ENCODE measurements around the gene OR6X1.
"Not testable (repeated sequence)": the region's sequence is repeated elsewhere in the genome, so short reads cannot be mapped to it uniquely, and the experiment has no call there.

Gene OR6X1

DNA sequence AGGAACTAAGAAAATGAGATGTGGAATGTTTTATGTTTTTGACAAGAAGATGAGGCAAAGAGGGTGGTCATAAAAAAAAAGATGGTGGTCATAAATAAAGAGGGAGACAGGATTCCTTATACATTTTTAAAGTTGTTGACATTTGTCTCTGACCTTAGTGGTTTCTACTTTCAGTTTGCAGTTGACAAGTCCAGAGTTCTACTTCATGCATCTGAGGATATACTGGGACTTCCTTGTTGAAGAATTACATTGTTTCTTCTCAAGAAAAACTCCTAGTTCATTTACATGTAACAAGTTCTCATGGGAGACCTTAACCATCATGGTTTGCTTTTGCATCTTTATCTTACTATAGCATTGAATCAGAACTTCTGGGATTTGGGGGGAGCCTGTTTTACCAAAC lies 1.2 kb downstream of the OR6X1 start:
- no peak for DNase-seq (ENCODE audit: low spot score)

DNA sequence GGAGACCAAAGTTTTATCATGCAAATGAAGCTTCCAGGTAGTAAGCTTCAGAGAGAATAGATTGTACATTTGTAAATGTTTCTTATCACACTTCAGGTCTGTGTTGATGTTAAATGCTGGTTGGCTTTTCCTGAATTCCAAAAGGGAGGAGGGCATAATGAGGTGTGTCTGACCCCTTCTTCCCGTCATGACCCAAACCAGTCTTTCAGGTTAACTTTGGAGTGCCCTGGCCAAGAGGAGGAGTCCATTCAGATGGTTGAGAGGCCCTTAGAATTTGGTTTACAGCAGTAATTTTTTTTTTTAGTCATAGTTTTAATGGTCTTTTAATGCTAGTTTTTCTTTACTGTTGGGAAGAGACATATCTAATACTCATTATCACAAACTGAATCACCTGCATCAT lies 2.5 kb downstream of the OR6X1 start:
- DNase-seq (ENCODE audit: low spot score): no peak

DNA sequence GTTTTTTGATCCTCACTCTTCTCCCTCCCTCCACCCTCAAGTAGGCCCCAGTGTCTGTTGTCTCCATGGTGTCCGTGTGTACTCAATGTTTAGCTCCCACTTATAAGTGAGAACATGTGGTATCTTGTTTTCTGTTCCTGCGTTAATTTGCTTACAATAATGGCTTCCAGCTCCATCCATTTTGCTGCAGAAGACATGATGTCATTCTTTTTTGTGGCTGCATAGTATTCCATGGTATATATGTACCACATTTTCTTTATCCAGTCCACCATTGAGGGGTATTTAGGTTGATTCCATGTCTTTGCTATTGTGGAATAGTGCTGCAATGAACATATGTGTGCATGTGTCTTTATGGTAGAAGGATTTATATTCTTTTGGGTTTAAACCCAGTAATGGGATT lies 6.0 kb downstream of the OR6X1 start:
- not testable (repeated sequence) for DNase-seq (ENCODE audit: low spot score)

DNA sequence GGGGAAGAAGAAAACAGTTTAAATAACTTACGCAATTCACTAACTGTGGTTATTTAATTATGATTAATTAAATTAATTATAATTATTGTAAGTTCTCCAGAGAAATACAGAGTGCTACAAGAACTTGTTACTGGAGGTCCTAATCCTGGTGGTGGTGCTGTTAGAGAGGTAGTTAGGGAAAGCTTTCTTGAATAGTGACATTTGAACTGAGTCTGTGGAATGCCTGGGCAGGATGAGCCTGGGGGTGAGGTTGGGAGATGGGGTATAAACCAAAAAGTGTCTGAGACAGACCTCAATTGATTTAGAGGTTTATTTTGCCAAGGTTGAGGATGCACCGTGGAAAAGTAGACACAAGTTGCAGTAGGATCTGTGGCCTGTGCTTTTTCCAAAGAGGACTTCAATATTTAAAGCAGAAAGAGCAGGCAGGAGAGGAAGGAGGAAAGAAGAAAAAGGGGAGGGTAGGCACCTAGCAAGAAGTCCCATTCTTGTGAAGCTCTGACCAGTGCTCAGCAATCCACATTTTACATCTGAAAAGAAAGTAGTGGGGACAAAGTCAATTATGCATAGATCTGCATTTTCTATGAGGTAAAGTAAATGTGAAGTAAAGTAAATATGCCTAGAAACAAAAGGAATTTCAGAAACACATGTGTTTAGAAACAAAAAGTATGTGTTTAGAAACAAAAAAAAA lies 8.4 kb downstream of the OR6X1 start:
- DNase-seq (ENCODE audit: low spot score): no peak

DNA sequence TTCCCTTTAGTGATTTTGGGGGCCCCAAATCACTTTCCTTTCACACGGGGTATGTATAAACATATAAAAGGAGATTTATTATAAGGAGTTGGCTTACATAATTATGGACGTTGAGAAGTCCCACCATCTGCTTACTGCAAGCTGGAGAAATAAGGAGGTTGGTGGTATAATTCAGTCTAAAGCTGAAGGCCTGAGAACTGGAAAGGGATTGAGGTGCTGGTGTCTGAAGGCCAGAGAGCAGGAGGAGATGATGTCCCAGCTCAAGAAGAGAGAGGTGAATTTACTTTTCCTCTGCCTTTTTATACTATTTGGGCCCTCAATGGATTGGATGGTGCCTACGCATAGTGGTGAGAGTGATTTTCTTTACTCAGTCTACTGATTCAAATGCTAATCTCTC lies 11.6 kb downstream of the OR6X1 start:
- no peak for DNase-seq (ENCODE audit: low spot score)

DNA sequence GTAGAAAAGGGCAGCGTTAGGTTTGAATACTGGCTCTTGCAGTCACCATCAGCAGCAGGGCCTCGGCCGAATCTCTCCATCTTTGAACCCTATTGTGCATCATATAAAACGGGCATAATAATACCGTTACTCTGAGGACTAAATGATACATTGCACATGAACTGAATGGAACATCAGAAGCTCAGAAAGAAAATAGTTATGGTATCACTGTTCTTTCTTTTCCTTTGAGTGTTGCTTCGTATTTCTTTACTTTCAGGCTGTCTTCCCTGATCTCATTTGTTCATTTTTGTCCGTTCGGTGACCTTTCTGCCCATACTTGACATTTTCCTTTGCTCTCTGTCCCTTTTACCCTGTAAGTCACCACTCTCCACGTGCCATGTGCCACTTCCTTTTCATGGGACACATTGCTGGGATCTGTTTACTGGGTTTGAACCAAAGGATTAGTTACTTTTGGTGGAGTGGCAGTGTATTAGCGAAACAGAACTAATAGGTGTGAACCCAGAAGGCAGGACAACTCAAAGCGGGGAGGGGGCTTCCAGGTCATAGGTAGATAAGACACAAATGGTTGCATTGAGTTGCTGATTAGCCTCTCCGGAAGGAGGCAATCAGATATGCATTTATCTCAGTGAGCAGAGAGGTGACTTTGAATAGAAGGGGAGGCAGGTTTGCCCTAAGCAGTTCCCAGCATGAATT lies 12.1 kb downstream of the OR6X1 start:
- DNase-seq (ENCODE audit: low spot score): peak; percentile 7

DNA sequence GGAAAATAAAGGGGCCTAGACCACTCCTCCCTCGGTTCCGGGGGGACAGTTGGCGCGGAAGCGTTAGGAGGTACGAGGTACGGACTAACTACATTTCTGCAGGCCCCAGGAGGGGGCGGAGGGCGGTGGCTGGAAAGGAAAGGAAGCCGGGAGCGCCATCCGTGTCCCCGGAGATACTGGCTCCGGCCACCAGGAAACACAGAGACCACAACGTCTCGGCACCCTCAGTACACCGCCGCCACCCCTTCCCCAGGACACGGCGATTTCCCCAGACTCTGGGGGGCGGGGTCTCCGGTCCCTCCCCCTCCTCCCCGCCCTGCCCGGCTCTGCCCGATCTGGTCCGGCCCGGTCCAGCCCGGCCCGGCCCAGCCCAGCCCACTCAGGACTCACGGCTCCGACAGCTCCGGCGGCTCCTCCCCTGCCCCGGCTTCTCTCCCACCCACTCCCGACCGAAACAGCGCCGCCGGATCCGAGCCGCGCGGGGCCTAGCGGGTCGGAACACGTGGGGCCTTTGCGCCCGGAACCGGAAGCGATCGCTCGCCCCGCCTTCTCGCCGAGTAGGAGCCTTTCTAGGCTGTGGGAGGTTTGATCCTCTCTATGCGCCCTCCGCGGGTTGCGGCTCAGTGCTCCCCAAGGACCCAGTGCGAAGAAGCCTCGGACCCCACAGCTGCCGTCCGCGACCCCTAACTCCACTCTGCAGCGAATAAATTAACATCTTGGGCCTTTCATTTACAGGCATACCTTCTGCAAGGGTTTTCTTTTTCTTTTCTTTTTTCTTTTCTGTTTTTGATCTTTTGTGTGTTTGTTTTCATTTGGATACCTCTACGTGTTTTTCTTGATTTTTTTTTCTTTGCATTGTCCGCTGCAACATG lies 12.9 kb downstream of the OR6X1 start, which contains the start of gene ZNF202:
Gene ZNF202, minus strand, starts transcription at position 502 of the 872 bp plus-strand sequence. CDS start 10,772 bp downstream, outside the sequence.
- DNase-seq (ENCODE audit: low spot score): peak; percentile 75

DNA sequence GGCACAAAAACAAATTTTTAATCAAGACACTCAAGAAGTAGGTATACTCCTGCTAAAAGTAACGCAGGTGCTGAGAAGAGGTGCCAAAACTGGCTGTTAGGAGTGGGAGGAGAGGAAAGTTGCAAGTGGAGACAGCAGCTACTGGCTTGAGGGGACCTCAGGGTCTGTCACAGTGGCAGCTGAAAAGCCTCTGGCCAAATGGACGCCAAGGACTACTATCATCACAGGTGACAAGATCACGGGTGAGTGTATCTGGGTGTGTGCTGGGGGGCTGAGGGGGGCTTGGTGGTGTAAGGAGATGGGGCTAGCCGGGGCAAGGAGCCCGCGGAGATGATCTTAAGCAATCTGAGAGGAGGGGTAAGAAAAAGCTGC lies 13.5 kb downstream of the OR6X1 start:
- no peak for DNase-seq (ENCODE audit: low spot score)

DNA sequence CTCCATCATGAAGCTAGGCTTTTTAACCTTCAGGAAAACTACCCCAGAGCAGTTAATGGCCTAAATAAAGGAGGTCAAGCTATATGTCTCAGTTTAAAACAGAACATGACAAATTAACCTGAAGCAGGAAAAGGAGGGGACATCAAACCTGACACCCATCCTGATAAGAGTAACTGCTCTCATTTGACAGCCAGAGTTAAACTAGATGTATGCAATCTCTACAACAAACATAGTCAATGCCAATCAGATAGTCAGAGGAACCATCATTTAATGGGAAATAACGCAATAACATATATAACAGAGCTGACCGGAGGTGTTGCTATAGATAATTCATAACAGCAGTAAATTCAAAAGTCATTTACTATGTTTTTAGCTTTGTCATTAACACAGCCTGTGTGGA lies 15.9 kb downstream of the OR6X1 start:
- DNase-seq (ENCODE audit: low spot score): no peak

DNA sequence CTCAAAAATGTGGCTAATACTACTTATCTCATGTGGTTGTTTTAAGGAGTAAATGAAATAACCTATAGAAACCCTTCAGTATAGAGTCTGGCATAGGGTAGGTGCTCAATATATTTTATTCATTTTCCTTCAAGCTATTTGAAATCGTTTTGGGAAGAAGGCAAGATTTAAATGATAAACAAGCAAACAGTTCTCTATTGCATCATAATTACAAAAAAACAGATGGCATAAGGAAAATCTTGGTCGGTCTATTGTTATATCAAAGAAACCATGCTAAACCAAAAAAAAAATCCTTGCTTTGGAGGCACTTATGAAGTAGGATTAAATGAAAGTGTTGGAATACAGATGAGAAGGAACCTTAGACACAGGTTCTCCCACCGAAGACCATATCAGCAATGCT lies 17.5 kb downstream of the OR6X1 start:
- no peak for DNase-seq (ENCODE audit: low spot score)

DNA sequence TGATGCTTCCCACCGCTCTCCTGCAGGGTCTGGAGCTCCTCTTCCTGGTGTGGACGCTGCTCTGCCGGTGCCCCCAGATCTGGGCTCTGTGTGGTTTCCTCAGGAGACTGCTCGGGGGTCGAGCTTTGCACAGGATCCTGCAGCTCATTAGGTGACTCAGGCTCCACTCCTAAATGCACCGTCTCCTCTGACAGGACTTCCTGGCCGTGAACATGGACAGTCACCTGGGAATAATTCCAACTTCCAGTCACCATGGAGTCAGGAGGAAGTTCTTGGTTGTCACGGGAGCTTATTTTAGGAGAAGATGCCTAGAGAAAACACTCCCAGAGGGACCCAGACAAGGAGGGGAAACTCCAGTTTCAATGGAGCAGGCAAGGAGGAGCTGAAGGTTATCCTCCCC lies 24.7 kb downstream of the OR6X1 start:
- DNase-seq (ENCODE audit: low spot score): peak; percentile 55

DNA sequence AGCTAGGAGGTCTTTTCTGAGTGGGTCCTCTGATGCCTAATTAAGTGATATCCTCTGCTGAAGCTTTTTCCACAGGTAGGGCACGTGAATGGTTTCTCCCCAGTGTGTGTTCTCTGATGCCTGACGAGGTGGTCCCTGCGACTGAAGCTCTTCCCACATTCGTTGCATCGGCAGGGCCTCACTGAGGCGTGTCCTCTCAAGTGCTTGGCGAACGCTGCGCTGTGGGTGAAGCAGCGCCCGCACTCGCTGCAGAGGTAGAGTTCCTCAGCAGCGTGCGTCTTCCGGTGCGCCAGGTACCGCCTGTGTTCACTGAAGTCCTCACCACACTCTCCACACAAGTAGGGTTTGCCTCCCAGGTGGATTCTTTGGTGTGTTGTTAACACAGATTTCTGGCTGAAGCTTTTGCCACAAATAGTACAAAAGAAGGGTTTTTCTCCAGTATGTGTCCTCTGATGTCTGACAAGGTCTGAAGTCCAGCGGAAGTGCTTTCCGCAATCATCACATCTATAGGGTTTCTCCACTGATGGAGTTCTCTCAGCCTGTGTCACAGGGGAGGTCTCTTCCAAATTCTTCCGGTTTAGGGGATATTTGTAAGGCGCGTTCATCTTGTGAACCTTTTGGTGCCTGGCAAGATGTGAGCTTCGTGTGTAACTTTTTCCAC lies 28.2 kb downstream of the OR6X1 start:
- DNase-seq (ENCODE audit: low spot score): no peak

DNA sequence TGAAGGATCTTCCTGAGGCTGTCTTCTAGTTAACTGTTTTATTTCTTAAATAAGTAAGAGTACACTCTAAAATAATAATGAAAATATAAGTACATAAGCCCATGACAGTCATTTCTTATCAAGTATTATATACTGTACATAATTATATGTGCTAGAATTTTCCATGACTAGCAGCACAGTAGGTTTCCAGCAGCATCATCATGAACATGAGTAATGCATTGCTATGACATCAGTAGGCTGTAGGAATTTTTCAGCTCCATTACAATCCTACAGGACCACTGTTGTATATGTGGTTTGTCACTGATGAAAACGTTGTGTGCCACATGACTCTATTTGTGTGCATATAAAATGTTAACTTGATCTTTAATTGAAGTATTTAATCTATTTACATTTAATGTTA lies 34.9 kb downstream of the OR6X1 start:
- peak; percentile 19 for DNase-seq (ENCODE audit: low spot score)

DNA sequence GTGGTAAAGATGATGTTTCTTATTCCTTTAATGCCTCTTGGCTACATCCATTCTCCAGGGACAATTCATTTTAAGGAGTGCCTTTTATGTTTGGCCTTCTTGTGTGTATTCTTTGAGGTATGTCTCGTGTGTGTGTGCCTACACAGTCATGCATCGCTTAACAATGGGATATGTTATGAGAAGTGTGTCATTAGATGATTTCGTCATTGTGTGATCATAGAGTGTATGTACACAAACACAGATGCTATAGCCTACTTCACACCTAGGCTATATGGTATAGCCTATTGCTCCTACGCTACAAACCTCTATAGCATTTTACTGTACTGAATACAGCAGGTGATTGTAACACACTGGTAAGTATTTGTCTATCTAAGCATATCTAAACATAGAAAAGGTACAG lies 35.8 kb downstream of the OR6X1 start:
- no peak for DNase-seq (ENCODE audit: low spot score)

DNA sequence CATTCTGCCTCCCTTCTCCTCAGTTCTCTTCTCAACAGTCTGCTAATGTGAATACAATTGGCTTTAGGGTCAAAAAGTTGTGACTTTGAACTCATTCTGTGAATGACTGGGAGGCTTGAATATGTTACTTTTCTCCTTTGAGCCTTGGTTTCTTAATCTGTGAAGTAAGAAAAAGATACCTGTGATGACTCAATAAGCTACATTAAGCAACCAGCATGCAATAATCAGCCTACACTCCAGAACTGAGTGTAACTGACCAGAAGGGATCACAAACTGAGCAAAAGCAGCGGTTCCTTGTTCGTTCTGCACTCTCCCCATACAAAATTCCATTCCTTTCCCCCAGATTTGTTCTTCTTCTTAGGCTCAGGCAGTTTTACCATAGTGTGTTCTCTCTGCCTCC lies 36.3 kb downstream of the OR6X1 start:
- DNase-seq (ENCODE audit: low spot score): no peak

DNA sequence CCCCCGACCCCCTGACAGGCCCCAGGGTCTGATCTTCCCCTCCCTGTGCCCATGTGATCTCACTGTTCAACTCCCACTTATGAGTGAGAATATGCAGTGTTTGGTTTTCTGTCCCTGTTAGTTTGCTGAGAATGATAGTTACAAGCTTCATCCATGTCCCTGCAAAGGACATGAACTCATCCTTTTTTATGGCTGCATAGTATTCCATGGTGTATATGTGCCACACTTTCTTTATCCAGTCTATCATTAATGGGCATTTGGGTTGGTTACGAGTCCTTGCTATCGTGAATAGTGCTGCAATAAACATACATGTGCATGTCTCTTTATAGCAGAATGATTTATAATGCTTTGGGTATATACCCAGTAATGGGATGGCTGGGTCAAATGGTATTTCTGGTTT lies 41.7 kb downstream of the OR6X1 start:
- not testable (repeated sequence) for DNase-seq (ENCODE audit: low spot score)

DNA sequence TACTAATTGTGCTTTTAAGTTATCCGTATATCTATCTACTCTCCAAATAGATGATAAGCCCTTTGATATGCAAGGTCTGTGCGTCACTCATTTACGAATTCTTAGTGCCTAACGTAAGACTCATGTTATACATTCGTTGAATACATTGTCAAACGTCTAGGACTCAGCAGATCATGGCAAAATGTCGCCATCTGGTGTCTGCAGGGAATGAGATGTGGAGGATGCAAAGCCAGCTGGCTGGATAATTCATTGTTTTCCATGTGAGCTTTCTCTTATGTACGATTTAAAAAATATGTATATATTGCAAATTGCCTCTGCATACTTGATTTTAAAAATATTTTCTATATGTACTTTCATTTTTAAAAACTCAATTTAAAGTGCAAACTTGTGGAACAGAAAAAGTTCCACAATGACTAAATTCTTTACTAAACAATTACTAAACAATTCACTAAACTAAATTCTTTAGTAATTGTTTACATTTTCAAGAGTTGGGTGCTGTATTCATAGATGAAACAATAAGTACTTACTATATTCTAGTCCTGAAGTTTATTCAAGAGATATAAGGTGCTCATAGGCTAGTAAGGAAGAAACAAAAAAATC lies 46.6 kb downstream of the OR6X1 start:
- peak; percentile 56 for DNase-seq (ENCODE audit: low spot score)

DNA sequence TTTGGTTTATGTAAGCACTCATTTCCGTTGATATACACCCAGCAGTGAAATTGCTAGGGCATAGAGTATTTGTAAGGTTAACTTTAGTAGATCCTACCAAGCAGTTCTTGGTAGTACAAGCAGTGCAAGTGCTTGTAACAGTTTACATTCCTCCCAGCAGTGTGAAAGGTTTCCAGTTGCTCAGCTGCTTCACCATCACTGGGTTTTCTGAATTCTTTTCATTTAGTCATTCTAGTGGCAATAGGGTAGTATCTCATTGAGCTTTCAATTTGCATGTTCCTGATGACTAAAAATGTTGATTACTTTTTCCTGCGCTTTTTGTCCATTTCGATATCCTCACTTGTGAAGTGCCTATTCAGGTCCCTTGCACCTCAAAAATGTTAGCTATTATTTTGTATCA lies 47.1 kb downstream of the OR6X1 start:
- DNase-seq (ENCODE audit: low spot score): no peak

DNA sequence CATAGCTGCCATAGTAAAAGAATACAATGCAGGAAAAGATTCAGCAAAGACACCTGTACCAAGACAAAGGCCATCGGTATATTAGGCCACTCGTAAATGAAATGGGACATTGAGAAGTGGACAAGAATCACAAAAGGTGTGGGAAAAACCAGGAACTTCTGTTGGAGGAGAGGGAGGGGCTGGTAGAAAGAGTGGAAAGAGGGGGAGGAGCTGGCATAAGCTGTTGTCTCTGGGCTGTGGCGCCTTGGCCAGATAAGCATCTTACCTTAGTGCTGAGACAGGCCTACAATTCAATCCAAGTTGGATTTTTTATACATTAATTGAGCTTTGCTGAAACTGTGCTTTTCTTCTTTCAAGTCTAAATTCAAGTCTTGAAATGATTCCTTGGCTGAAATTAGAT lies 50.0 kb downstream of the OR6X1 start:
- no peak for DNase-seq (ENCODE audit: low spot score)
